NCI-H446 (cell line): ENCODE results near the gene TK1.

Experiments
- DNase-seq, 2 experiments: peaks; one replicate each; lab custom pipeline; 2025; lab: John Stamatoyannopoulos, UW

TK1 gene

GRCh38 chr17:78219396-78220150 is 32.7 kb upstream of the TK1 start:
- no peak for DNase-seq

DNA sequence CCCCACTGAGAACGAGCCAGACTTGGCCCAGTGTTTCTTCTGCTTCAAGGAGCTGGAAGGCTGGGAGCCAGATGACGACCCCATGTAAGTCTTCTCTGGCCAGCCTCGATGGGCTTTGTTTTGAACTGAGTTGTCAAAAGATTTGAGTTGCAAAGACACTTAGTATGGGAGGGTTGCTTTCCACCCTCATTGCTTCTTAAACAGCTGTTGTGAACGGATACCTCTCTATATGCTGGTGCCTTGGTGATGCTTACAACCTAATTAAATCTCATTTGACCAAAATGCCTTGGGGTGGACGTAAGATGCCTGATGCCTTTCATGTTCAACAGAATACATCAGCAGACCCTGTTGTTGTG is 27.8 kb upstream of the TK1 start:
- DNase-seq: no peak

GRCh38 chr17:78214016-78214705 is 27.3 kb upstream of the TK1 start, which contains the start of gene BIRC5:
TSS of gene BIRC5 (plus strand) at chr17:78214253. CDS start at chr17:78214317, 64 bp downstream.
- DNase-seq: peak; percentile 84 to 95

DNA sequence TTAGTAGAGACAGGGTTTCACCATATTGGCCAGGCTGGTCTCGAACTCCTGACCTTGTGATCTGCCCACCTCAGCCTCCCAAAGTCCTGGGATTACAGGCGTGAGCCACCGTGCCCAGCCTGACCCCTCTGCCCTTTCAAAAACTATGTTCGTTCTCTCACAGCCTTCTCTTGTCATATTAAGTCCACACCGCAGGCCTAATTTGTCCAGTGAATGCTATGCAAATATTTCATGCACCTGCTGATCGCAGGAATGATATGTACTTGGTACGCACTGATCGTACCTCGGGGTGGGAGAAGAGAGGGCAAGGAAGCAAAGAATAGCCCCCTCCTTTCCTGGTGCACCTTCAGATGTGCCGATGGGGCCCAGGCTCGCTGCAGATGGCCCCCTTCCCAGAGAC is 24.2 kb upstream of the TK1 start:
- no peak for DNase-seq

- DNase-seq: no peak
Measured at GRCh38 chr17:78210111-78210510, 23.3 kb upstream of the TK1 start.

GRCh38 chr17:78208486-78208885 is 21.6 kb upstream of the TK1 start:
- no peak for DNase-seq

DNA sequence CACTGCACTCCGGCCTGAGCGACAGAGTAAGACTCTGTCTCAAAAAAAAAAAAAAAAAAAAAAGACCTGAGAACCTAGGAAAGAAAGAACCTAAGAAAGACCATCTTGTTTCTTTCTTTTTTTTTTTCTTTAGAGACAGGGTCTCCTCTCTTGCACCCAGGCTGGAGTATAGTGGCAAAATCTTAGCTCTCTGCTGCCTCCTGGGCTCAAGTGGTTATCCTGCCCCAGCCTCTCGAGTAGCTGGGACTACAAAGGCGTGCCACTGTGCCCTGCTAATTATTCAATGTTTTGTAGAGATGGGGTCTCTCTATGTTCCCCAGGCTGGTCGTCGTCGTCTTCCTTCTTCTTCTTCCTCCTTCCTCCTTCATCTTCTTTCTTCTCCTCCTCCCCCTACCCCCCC is 19.4 kb upstream of the TK1 start:
- DNase-seq: no peak

DNA sequence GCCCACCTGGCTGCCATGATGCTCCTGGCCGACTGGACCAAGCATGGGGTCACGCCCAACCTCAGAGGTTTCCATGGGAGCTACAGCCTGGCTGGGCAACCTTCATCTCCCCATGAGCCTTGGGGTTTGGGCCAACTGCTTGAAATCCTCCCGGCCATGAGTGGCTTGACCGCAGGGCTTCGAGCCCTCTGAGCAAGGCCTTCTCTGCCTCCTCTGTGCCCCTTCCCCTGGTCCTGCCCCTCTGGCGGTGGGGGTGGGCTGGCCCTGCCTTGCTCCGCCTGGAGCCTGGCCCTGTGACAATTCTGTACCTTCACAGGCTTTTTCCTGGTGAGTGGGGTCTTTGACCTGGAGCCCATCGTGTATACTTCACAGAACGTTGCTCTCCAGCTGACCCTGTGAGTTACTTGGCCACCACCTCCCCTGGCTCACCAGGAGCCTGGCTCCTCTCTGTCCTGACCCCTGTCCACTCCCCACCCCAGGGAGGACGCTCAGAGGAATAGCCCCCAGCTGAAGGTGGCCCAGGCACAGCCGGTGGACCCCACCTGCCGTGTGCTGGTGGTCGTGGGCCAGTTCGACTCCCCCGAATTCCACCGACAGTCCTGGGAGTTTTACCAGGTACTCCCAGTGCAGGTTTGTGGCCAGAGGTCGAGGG is 18.4 kb upstream of the TK1 start:
- no peak for DNase-seq

- DNase-seq: no peak
Measured at GRCh38 chr17:78204387-78205123, 17.7 kb upstream of the TK1 start.

GRCh38 chr17:78202666-78203065 is 15.8 kb upstream of the TK1 start:
- DNase-seq: no peak

DNA sequence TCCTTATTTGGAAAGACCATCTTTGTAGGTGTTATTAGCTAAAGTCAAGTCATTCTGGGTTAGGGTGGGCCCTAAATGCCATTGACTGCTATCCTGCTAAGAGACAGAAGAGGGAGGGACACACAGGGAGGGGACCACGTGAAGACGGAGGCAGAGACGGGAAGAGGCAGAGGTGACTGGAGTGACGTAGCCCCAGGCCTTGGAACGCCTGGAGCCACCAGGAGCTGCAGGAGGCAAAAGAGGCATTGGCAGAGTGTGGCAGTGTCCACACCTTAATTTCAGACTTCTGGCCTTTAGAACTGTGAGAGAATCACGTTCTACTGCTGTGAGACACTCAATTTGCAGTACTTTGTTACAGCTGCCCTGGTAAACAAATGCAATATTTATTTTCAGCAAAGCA is 13.6 kb upstream of the TK1 start:
- DNase-seq: no peak

DNA sequence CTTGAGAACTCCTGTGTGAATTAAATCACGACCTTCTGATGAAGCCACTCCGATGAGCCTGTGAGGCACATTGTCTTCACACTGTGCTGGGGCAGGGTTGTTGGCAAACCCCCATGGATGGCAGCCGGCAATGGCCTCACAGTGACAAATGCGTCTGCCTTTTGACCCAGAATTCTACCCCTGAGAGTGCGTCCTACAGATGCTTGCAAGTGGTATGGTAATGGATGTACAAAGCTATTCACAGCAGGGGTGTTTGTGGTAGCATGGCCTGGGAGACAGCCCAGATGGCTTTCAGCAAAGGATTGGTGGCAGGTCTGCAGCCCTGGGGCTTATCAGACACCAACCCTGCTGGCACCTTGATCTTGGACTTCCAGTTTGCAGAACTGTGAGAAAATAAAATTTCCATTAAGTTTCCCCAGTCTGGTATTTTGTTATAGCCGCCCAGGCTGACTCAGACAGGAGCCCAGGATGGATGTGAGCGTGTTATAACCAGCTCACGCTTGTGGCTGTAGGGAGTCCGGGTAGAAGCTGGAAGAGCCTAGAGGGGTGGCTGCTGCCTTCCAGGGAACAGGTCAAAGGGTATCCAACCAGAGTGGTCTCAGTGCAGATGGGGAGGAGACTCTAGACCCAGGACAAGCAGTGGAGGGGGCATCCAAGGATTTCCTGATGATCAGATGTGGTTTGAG is 10.4 kb upstream of the TK1 start:
- DNase-seq: no peak

- no peak for DNase-seq
Measured at GRCh38 chr17:78196716-78197115, 9.9 kb upstream of the TK1 start.

DNA sequence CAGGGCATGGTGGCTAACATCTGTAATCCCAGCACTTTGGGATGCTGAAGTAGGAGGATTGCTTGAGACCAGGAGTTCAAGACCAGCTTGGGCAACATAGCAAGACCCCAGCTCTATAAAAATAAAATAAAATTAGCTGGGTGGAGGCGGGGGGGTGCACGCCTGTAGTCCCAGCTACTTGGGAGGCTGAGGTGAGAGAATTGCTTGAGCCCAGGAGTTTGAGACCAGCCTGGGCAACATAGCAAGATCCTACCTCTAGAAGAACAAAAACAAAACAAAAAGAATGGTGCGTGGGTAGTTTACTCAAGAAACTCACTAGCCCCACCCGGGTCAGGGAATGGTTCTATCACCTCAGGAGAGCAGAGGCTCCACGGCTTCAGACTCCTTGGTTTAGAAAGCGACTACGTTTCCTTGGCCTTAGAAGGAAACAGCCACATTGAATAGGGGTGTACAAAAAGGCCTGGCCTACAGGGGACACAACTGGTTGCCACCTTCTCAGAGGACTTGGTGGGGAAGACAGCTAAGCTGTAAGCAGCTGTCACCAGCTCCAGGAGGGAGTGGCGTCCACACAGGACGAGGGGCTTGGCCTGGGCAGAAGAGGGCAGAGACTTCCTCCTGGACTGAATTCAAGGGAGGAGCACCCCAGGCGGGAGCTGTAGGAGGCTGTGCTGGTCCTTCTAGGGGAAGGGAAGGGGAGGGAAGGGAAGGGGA is 716 bp downstream of the TK1 start:
- no peak for DNase-seq

DNA sequence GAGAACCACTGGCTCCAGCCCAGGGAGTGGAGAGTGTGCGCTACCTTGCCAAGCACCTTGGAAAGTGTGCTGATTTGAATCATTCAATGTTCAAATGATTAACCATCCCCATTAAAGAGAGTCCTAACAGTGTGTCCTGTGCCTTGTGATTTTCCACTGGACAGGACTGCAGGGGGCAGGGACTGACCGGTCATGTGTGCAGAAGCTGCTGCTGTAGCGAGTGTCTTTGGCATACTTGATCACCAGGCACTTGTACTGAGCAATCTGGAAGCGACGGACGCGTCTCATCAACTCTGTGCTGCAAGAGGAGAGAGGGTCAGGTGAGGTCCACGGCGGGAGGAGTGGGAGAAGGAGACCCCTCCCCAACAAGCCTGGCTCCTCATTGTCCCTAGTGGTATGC is 2.0 kb downstream of the TK1 start:
- no peak for DNase-seq

DNA sequence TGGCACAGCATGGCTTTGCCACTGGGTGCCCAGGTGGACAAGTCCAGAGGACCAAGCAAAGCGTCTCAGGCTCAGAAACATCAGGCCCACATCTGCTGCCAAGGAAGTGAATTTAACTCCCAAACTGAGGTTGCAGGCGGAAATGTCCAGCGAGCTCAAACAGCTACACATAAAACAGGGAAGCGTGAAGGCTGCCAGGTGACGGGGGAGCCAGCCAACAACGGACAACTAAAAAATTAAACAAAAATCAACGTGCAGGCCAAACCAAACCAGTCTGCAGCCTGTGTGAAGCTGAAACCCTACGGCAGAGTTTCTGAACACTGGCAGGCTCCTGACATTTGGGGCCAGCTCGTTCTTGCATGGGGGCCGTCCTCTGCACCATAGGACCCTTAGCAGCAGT is 2.5 kb downstream of the TK1 start:
- no peak for DNase-seq

- DNase-seq: no peak
Measured at GRCh38 chr17:78183916-78184315, 2.9 kb downstream of the TK1 start.

DNA sequence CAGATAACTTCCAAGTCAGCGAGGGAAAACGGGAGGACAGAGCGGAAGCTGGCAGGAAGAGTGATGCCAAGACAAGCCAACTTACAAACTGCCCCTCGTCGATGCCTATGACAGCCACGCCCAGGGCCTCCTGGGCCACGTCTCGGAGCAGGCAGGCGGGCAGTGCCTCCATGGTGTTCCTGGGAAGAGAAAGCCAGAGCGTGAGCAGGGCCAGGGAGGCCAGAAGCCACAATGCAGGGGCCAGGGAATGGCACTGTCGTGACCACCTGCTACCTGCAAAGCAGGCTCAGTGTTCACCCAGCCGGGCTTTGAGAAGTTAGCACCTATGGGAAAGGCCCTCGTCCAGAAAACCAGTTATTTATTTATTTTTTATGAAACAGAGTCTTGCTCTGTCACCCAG is 4.3 kb downstream of the TK1 start:
- DNase-seq: no peak

GRCh38 chr17:78180508-78180907 is 6.3 kb downstream of the TK1 start:
- no peak for DNase-seq

DNA sequence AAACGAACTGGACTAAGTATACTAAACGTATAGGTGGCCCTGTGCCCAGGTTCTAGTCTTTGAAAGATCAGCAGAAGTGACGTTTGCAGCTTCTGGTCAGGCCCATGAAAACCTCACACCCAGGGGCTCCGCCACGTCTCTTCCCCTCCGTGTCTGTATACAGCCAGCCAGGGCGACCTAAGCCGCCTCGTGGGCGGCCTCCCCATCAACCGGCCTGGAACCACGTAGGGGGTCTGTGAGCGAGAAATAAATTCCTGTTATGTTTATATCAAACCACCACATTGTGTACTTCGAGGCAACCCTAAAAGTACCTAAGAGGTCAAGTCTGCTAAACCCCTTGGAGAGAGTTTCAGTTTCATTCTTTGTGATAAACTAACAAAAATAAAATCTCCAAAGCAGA is 6.8 kb downstream of the TK1 start:
- no peak for DNase-seq

GRCh38 chr17:78179372-78179771 is 7.5 kb downstream of the TK1 start:
- DNase-seq: no peak
